Suprapubic skin (tissue), 4 donors: ENCODE measurements around the gene TGFBR2. TPM values are rescaled to one million over a fixed set of nuclear protein-coding genes. Genes with fewer than 3 reads are reported as not detected.

ENCODE experiments used
- DNase-seq, 2 donors: peaks; one replicate each; pipeline ENCODE4 v3.0.0-alpha.2; 2019; ENCODE audit warnings: low spot score in 2 of 2
- H3K27ac ChIP-seq: fragments of 200-600 bp; sonication (generic); one replicate; pipeline ENCODE4 v1.5.1; 2019
- H3K27me3 ChIP-seq: fragments of 200-600 bp; sonication (generic); one replicate; pipeline ENCODE4 v1.5.1; 2019
- H3K36me3 ChIP-seq: fragments of 200-600 bp; sonication (generic); one replicate; pipeline ENCODE4 v1.5.1; 2019
- H3K4me1 ChIP-seq: fragments of 200-600 bp; sonication (generic); one replicate; pipeline ENCODE4 v1.5.1; 2019
- H3K4me3 ChIP-seq: fragments of 200-600 bp; sonication (generic); one replicate; pipeline ENCODE4 v1.5.1; 2019; ENCODE audit warnings: mild to moderate bottlenecking
- H3K9me3 ChIP-seq: fragments of 200-600 bp; sonication (generic); one replicate; pipeline ENCODE4 v1.5.1; 2019
- EP300 ChIP-seq: sonication (generic); formaldehyde crosslinking; IDR thresholded peaks from one replicate; pipeline ENCODE4 v1.6.1; 2017; ENCODE audit warnings: antibody characterized with exemption
- POLR2A ChIP-seq, 2 donors: fragments of 450-650 bp; IDR thresholded peaks; one replicate each; pipeline ENCODE4 v1.6.1; 2017; ENCODE audit warnings: antibody characterized with exemption in 2 of 2, mild to moderate bottlenecking in 2 of 2, moderate library complexity in 2 of 2
- POLR2AphosphoS5 ChIP-seq, 3 donors: sonication (generic); formaldehyde crosslinking; IDR thresholded peaks; one replicate each; pipeline ENCODE4 v1.6.1; 2017; ENCODE audit warnings: antibody characterized with exemption in 3 of 3
- WGBS: methylation state at CpG from one replicate; pipeline ENCODE4 v1.1.5; 2018; 5-methylcytosine and 5-hydroxymethylcytosine counted together
- total RNA-seq, 4 donors: library from RNA; depleted of rRNA; stranded (reverse); fragments of >200 nt; gene quantifications; one replicate each; pipeline ENCODE4 v1.1.0, GENCODE V29; 2016
- TF ChIP-seq, protein P1 (sequence below), 2 donors: fragments of 200-600 bp in 1 of 2; fragments of 450-650 bp in 1 of 2; sonication (generic) in 1 of 2; IDR thresholded peaks; one replicate each; pipeline ENCODE4 v1.5.1; 2016 to 2019; ENCODE audit warnings: antibody characterized with exemption in 2 of 2, mild to moderate bottlenecking in 1 of 2, moderate library complexity in 1 of 2

TGFBR2 gene
- total RNA-seq, 4 donors from 2014 or later = 63.7 to 84.3 (median 83.3) TPM

GRCh38 chr3:30576946-30577345, 29.5 kb upstream of the TGFBR2 start:
- Histone ChIP-seq H3K4me1 (peaks cover 5% of the 10 kb centered on the region), H3K4me3 (no peak overlapping the region), H3K27me3 (no peaks in the 10 kb centered on the region), H3K27ac (no peak overlapping the region), H3K9me3 (no peaks in the 10 kb centered on the region), H3K36me3 (no peaks in the 10 kb centered on the region)
- WGBS = 71% methylated on average over 4 of the region's 4 CpGs
- TF ChIP-seq EP300 (no peak), POLR2A (IDR thresholded peaks at IDR 0.05) (no peak), POLR2AphosphoS5 (IDR thresholded peaks at IDR 0.05) (no peak)
- TF ChIP-seq, protein P1, sequence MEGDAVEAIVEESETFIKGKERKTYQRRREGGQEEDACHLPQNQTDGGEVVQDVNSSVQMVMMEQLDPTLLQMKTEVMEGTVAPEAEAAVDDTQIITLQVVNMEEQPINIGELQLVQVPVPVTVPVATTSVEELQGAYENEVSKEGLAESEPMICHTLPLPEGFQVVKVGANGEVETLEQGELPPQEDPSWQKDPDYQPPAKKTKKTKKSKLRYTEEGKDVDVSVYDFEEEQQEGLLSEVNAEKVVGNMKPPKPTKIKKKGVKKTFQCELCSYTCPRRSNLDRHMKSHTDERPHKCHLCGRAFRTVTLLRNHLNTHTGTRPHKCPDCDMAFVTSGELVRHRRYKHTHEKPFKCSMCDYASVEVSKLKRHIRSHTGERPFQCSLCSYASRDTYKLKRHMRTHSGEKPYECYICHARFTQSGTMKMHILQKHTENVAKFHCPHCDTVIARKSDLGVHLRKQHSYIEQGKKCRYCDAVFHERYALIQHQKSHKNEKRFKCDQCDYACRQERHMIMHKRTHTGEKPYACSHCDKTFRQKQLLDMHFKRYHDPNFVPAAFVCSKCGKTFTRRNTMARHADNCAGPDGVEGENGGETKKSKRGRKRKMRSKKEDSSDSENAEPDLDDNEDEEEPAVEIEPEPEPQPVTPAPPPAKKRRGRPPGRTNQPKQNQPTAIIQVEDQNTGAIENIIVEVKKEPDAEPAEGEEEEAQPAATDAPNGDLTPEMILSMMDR (IDR thresholded peaks at IDR 0.05) = no peak
- no peak for DNase-seq

DNA sequence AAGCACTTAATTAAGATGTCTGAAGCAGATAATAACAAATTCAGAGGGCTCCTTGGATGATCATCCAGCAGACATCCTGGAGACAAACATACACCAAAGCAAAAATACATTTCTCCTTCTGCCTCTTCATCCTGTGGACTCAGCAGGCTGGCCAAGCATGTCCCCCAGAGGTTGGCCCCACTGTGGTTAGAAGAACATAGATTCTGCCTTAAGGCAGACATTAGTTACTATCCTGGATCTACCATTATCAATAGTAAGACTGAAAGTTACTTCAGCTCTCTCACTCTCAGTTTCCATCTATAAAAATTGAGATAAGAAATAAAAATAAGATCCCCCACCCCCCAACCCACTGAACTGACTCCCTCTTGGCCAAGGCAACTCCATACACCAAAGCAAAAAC, 28.6 kb upstream of the TGFBR2 start:
- Histone ChIP-seq H3K9me3 (no peaks in the 10 kb centered on the region), H3K27me3 (no peaks in the 10 kb centered on the region), H3K36me3 (no peaks in the 10 kb centered on the region), H3K27ac (no peak overlapping the region), H3K4me3 (no peak overlapping the region), H3K4me1 (peaks cover 5% of the 10 kb centered on the region)
- no peak for DNase-seq
- no peak for TF ChIP-seq EP300
- TF ChIP-seq, protein P1 (IDR thresholded peaks at IDR 0.05) = no peak
- TF ChIP-seq POLR2AphosphoS5 (IDR thresholded peaks at IDR 0.05) = no peak
- TF ChIP-seq POLR2A (IDR thresholded peaks at IDR 0.05) = no peak

GRCh38 chr3:30578479-30578878, 27.9 kb upstream of the TGFBR2 start:
- no peak overlapping the region for H3K27ac ChIP-seq
- TF ChIP-seq, protein P1 (IDR thresholded peaks at IDR 0.05) = no peak
- TF ChIP-seq EP300 = no peak
- no peak for TF ChIP-seq POLR2AphosphoS5 (IDR thresholded peaks at IDR 0.05)
- TF ChIP-seq POLR2A (IDR thresholded peaks at IDR 0.05) = no peak
- WGBS = 82% methylated on average over 4 of the region's 4 CpGs
- no peaks in the 10 kb centered on the region for H3K27me3 ChIP-seq
- H3K4me3 ChIP-seq = no peak overlapping the region
- DNase-seq = no peak
- H3K36me3 ChIP-seq = no peaks in the 10 kb centered on the region
- peaks cover 5% of the 10 kb centered on the region for H3K4me1 ChIP-seq
- H3K9me3 ChIP-seq = no peaks in the 10 kb centered on the region

- H3K4me3 ChIP-seq = no peak overlapping the region
- H3K27ac ChIP-seq = no peak overlapping the region
- peaks cover 5% of the 10 kb centered on the region for H3K4me1 ChIP-seq
- H3K36me3 ChIP-seq = no peaks in the 10 kb centered on the region
- 54% methylated on average over 4 of the region's 4 CpGs for WGBS
- H3K27me3 ChIP-seq = no peaks in the 10 kb centered on the region
- DNase-seq = no peak
- no peaks in the 10 kb centered on the region for H3K9me3 ChIP-seq
- TF ChIP-seq POLR2AphosphoS5 (IDR thresholded peaks at IDR 0.05) (no peak), EP300 (no peak), POLR2A (IDR thresholded peaks at IDR 0.05) (no peak)
- TF ChIP-seq, protein P1 (IDR thresholded peaks at IDR 0.05) = no peak
Measured at GRCh38 chr3:30578986-30579579, 27.3 kb upstream of the TGFBR2 start.

GRCh38 chr3:30581067-30581585, 25.3 kb upstream of the TGFBR2 start:
- no peak for DNase-seq
- H3K27ac ChIP-seq = no peak overlapping the region
- TF ChIP-seq POLR2A (IDR thresholded peaks at IDR 0.05) = no peak
- TF ChIP-seq POLR2AphosphoS5 (IDR thresholded peaks at IDR 0.05) = no peak
- TF ChIP-seq EP300 = no peak
- TF ChIP-seq, protein P1 (IDR thresholded peaks at IDR 0.05) = no peak
- WGBS = 95% methylated on average over 15 of the region's 15 CpGs
- H3K27me3 ChIP-seq = no peaks in the 10 kb centered on the region
- peaks cover 5% of the 10 kb centered on the region for H3K4me1 ChIP-seq
- no peaks in the 10 kb centered on the region for H3K36me3 ChIP-seq
- no peaks in the 10 kb centered on the region for H3K9me3 ChIP-seq
- H3K4me3 ChIP-seq = no peak overlapping the region
